HG02970 (cell line): ENCODE results near the gene TPSAB1.
"Not testable (repeated sequence)": the region's sequence is repeated elsewhere in the genome, so short reads cannot be mapped to it uniquely, and the experiment has no call there.

ENCODE experiments used
- ATAC-seq: cut with Tn5 transposase; IDR thresholded peaks from one replicate; pipeline ENCODE4 v1.9.1; 2021; ENCODE audit warnings: mild to moderate bottlenecking, moderate library complexity, moderate number of reproducible peaks; ENCODE audit not compliant: unreplicated experiment, low FRiP score

TPSAB1 gene

DNA sequence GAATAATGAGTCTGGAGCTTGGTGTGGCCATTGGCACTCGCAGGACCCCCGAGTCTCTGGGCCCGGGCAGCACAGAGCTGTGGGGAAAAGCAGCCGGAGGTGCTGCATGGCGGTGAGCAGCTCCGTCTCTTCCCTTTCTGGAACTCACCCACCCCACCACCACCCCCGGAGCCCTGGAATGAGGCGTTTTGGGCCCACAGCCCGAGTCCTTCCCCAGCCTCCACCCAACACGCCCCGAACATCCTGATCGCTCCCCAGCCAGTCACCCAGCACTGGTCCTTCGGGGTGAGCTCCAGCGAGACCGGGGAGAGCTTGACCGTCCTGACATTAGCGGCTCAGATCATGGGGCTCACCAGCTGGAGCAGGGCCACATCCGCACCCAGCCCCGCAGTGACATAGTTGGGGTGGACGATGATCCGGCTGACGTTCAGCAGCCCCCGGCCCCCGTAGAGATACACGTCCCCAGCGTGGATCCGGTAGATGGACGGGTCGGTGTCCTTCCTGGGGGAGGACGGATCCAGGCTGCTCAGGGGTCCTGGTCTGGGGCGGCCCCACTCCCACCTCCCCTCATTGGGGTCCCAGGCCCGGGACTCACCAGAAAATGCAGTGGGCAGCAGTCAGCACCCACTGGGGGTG lies 21.8 kb downstream of the TPSAB1 start:
- ATAC-seq = no peak

- ATAC-seq = no peak
Measured at GRCh38 chr16:1262846-1263221, 22.3 kb downstream of the TPSAB1 start.

- ATAC-seq = no peak
Measured at GRCh38 chr16:1263591-1264344, 23.3 kb downstream of the TPSAB1 start.

- no peak for ATAC-seq
Measured at GRCh38 chr16:1264345-1265089, 24.0 kb downstream of the TPSAB1 start.

DNA sequence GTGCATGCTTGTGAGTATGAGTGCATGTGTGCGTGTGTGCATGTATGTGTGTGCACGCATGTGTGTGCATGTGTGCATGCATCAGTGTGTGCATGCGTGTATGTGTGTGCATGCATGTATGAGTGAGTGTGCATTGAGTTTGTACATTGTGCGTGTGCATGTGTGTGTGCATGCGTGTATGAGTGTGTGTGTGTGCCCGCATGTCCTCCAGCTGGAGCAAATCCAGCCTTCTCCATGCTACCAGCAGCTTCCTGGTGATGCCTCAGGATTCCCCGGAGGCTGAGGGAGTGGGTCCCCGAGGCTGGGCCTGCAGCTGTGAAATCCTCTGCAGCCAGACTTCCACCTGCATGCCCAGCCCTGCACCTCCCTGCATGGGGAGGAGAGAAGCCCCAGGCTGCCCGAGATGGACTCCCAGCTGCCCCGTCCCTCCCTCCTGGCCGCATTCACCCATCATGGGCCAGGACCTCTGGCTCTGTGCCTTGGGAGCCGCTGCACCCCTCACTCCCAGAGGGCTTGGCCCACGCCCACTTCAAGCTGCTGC lies 24.7 kb downstream of the TPSAB1 start:
- no peak for ATAC-seq

DNA sequence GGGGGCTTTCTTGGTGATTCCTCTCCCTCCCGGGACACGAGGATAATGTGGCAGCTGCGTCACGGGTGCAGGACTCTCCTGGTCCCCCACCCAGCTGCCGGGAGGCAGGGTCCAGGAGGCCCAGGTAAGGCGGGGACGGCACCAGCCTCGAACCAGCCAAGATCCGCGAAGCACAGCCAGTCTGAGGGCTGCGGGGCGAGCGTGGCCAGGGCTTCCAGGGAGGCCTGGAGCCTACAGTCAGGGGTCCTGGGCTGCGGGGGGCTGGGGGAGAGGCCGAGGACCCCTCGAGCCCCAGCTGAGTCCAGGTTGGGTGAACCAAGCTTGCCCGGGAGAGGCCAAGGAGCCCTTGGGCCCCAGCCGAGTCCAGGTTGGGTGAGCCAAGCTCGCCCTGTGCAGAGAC lies 25.3 kb downstream of the TPSAB1 start:
- ATAC-seq = no peak

DNA sequence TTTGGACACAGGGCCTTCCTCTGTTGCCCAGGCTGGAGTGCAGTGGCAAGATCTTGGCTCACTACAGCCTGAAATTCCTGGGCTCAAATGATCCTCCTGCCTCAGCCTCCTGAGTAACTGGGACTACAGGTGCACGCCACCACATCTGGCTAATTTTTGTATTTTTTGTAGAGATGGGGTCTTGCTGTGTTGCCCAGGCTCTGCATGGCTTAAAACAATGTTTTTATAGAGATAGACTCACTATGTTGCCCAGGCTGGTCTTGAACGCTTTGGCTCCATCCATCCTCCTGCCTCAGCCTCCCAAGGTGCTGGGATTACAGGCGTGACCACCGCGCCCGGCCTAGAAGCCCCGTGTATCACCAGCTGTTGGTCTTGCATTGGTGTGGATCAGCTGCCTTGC lies 28.9 kb downstream of the TPSAB1 start:
- ATAC-seq = not testable (repeated sequence)

- no peak for ATAC-seq
Measured at GRCh38 chr16:1271380-1271723, 30.8 kb downstream of the TPSAB1 start.

DNA sequence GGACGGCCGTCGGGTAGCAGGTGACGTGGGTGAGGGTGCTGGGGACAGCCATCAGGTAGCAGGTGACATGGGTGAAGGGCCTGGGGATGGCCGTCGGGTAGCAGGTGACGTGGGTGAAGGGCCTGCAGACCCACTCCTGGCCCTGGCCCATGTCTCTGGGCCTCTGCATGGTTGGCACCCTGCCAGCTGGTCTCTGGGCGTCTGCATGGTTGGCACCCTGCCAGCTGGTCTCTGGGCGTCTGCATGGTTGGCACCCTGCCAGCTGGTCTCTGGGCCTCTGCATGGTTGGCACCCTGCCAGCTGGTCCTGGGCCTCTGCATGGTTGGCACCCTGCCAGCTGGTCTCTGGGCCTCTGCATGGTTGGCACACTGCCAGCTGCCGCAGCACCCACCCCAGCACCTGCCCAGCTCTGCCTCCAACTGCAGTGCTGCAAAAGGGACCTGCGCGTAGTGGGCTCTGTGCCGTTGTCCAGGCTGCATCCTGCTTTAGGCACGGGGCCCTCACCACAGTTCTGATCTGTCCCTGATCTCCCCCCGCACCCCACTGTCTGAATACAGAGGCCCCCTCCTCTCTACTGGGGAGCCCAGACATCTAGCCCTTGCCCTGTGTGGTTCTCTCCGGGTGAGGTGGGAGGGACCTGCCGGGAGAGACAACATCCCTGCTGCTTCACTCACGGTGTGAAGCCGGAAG lies 31.4 kb downstream of the TPSAB1 start:
- ATAC-seq = not testable (repeated sequence)

DNA sequence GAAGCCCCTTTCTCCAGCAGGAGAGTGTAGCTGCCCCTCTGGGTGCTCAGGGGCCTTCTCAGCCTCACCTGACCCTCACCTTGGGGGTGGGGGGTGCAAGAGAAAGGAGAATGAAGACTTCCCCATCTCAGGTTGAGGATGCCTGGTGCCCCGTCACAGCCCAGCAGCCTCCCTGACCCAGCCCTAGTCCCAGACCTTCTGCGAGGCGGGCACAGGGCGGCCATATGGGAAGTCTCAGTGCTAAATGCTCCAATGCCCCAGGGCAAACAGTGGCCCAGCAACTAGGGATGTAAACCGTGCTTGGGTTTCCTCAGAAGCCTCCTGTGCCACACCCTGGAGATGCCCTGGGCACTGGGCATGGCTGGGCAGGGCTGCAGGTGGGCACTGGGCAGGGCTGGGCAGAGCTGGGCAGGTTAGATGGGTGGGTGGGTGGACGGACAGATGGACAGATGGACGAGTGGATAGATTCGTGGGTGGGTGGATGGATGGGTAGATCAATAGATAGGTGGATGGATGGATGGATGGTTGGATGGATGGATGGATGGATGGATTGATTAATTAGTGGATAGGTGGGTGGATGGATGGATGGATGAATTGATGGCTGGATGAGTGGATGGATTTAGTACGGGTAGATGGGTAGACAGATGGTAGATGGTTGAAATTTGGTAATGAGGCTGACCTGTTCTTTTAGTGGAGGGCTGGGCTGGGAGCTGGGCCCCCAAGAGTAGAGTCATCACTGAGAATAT lies 32.1 kb downstream of the TPSAB1 start:
- ATAC-seq = no peak

GRCh38 chr16:1273816-1274215 lies 33.3 kb downstream of the TPSAB1 start:
- ATAC-seq = no peak

- ATAC-seq = no peak
Measured at GRCh38 chr16:1274767-1275166, 34.3 kb downstream of the TPSAB1 start.

DNA sequence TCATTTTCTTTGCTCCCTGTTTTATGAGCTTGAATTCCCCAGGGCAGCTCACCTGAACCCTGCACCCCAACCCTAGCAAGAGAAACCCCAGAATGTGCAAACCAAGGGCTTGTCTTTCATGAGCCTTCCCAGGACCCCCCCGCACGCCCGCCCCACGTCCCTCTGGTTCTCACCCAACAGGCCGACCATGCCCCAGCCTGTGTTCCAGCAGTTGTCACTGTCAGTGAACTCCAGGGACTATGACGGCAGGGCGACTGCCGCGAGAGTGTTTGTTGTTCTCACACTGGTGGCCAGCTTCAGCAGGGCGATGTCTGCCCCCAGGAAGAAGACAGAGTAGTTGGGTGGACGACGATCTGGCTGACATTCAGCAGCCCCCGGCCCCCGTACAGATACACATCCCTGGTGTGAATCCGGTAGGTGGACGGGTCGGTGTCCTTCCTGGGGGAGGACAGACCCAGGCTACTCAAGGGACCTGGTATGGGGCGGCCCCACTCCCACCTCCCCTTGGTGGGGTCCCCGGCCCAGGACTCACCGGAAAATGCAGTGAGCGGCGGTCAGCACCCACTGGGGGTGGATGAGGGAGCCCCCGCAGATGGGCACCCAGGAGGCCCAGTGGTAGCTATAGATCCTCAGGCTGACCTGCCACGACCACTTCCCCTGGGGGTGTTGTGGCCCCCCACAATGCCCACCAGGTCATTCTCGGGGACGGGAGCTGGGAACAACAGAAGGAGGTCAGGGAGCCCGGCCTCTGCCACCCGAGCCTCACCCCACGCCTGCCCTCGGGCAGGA lies 35.5 kb downstream of the TPSAB1 start:
- ATAC-seq = no peak

DNA sequence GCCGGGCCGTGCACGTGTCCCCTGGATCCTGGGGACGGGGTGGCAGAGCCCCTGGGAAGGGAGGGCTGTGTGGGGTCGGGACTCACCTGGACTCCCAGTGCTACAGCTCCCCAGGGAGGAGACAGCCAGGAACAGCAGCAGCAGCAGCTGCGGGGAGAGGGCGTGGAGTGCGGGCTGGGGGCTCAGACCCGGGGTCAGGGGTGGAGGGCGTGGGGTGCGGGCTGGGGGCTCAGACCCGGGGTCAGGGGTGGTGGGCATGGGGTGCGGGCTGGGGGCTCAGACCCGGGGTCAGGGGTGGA lies 36.0 kb downstream of the TPSAB1 start:
- no peak for ATAC-seq

- no peak for ATAC-seq
Measured at GRCh38 chr16:1277151-1277598, 36.7 kb downstream of the TPSAB1 start.

- no peak for ATAC-seq
Measured at GRCh38 chr16:1277617-1278282, 37.2 kb downstream of the TPSAB1 start.

DNA sequence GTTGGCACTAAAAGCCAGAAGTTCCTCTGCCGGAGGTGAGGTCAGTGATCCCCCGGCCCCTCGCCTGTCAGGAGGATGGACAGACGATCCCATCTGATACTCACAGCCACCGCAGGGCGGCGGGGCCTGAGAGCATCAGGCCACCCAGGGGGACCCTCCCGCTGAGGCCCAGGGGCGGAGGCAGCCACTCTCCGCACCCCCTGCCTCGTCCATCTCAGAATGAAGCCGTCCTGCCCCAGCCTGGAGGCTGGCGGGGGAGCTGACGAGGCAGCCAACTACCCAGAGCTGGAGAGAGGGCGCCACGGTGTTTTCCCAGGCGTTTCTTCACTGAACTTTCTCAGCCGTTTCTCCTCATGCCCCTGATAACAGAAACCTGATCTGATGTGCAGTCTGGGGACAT lies 38.0 kb downstream of the TPSAB1 start:
- ATAC-seq = no peak

DNA sequence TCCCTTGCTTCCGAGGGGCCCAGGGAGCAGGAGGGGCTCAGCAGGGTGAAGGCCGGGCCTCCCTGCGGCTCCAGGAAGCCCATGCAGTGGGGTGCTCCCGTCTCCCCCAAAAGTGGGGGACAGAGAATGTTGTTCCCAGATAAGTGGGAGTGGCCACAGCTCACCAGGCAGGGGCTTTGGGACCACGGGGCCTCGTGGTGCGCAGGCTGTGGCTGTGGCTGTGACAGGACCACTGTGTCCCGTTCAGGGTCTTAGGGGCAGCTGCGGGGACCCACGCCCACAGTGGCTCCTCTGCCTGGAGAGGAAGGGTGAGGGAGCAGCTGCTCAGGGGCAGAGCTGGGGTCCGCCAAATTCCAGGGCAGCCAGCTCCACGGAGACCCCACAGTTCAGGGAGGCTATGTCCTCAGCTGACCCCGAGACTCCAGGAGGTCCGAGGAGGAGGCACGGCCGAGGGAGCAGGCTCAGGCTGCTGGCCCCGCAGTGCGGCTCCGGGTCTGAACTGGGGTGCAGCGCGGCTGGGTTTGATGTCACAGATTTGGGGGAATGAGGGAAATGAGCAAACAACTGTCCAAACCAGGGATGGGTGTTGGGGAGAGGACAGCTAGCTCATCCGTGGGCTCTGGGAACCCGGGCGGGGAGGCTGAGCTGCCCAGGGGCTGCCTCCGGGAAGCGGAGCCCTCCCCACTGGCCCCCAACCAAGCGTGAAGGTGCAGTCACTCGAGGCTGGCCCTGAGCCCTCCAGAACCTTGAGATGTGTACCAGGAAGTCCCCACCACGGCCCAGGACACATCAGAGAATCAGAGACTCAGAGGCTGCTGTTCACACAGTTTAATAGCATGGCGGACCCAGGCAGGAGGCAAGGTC lies 38.8 kb downstream of the TPSAB1 start:
- no peak for ATAC-seq
